ENCODE results near the gene CHD9. TPM values are rescaled to one million over a fixed set of nuclear protein-coding genes. Genes with fewer than 3 reads are reported as not detected.

The CHD9 gene
- total RNA-seq, 4 donors from 2014 or later, result 59.0 to 210 (median 80.4) TPM

DNA sequence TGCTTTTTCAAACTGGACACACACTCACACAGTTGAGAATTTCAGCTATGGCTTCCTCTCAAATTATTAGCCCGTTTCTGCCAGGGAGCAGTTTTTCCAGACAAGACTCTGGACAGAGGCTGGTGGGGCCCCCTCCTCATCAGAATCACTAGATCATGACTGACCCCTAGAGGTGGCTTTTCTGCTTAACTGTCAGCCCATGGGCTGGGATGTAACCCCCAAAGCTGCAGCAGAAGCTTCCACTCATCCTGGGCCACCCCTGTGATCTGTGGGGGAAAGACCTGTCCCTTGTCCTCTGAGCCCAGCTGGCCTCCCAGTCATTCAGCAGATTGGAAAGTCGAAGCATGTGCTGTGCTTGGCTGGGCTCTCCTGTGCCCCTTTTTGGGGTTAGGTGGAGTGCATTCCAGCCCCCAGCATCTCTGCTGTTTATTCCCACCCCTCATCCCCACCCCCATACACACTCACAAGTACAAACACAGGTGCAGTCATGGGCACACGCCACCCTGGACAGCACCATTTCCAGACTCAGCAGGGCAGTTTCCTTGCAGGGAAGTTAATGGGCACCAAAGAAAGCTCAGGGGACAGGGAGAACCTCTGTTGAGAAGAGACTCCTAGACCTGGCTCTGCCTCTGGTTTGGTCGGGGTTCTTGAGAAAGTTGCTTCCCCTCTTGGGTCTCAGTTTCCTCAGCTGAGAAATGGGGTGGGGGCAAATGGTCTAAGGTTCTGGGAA, 301.9 kb downstream of the CHD9 start:
- ATAC-seq (ENCODE audit: low FRiP score), result no peak
- TF ChIP-seq, protein P1, sequence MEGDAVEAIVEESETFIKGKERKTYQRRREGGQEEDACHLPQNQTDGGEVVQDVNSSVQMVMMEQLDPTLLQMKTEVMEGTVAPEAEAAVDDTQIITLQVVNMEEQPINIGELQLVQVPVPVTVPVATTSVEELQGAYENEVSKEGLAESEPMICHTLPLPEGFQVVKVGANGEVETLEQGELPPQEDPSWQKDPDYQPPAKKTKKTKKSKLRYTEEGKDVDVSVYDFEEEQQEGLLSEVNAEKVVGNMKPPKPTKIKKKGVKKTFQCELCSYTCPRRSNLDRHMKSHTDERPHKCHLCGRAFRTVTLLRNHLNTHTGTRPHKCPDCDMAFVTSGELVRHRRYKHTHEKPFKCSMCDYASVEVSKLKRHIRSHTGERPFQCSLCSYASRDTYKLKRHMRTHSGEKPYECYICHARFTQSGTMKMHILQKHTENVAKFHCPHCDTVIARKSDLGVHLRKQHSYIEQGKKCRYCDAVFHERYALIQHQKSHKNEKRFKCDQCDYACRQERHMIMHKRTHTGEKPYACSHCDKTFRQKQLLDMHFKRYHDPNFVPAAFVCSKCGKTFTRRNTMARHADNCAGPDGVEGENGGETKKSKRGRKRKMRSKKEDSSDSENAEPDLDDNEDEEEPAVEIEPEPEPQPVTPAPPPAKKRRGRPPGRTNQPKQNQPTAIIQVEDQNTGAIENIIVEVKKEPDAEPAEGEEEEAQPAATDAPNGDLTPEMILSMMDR (IDR thresholded peaks at IDR 0.05), result no peak
- no peak for DNase-seq (ENCODE audit: low spot score)

DNA sequence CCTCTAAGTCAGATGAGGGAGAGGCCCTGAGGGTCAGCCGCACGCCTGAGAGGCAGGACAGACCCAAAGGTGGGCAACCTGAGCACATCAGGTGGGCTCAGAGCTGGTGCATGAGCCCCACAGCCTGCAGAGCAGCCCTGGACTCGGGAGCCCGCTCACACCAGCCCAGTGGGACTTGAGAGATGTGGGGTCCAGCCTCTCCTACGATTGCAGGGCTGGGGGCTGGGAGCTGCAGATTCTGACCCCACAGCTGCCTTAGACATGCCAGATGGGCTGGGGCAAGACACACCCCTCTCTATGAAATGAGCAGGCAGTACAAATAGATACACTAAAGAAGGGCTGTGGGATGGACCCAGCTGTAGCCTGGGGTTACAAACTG, 302.4 kb downstream of the CHD9 start:
- DNase-seq (ENCODE audit: low spot score) (no peak), ATAC-seq (ENCODE audit: low FRiP score) (no peak)
- TF ChIP-seq, protein P1 (IDR thresholded peaks at IDR 0.05), result no peak

DNA sequence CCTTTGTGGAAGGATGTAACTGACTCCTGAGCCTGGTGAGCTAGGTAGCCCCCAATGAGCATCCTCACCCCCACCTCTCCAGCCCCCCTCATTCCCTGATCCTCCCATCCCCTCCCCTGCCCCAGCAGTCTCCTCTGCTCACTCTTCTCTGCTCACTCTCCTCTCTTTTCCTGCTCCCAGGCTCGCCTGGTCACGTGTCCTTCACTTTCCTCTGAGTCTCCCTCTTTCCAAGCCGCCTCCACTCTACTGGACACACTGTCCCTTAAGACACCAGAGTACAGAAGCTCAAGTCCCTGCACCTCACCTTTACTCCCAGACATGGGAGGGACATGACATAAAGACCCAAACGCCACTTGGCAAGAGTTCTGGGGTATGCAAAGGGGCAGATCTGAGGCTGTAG, 303.2 kb downstream of the CHD9 start:
- no peak for DNase-seq (ENCODE audit: low spot score)
- TF ChIP-seq, protein P1 (IDR thresholded peaks at IDR 0.05), result no peak
- no peak for ATAC-seq (ENCODE audit: low FRiP score)

DNA sequence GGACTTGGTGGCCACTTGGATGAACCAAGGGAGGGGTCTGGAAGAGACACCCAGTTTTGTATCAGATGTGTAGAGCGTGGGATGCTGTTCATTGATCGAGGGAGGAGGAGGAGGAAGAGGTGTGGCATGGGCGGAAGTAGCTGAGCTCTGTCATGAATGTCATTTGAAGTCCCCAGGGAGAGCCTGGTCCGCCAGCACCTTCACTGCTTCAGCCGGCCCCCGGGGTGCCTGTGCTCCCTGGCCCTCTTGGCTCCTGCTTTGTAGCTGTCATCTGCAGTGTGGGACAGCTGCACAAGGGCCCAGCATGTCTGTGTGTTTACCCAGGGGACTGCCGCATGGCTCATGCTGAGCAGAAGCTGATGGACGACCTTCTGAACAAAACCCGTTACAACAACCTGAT, 304.1 kb downstream of the CHD9 start:
- no peak for DNase-seq (ENCODE audit: low spot score)
- ATAC-seq (ENCODE audit: low FRiP score), result no peak
- TF ChIP-seq, protein P1 (IDR thresholded peaks at IDR 0.05), result no peak

DNA sequence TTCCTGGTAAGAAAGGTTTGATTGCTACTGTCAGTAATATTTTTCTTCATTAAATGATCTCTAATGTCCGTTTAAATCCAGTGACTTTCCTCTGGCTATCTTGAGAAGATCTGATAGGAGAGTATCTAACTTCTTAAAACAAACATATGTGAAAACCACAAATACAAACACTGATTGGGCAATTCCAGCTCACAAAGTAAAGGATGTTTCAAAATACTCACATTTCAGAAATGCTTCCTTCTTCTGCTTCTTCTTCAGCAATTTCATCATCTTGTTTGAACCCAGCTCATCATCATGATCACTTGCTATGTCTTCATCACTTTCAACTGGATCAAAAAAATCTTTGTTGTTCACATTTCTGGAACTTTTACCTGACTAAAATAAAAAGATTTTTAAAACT, 315.1 kb downstream of the CHD9 start:
- no peak for DNase-seq (ENCODE audit: low spot score)
- no peak for ATAC-seq (ENCODE audit: low FRiP score)
- TF ChIP-seq, protein P1 (IDR thresholded peaks at IDR 0.05), result no peak

DNA sequence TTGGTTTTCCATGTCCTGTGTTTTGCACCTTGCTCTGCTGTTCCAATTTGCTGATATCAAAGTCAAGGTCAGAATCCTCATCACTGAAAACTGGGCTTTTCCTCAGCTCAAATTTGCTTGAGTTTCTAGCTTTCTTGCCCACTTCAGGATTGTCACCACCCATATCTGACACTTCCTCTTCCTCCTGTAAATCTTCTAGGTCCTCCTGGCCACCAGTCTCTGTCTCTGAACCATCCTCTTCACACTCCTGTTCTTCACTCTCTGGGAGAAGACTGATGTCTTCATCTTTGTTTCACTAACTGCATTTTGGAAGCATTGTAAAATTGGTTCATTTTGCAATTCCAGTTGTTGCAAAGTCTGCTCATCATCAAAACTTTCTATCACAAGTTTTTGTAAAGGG, 316.0 kb downstream of the CHD9 start:
- no peak for ATAC-seq (ENCODE audit: low FRiP score)
- no peak for DNase-seq (ENCODE audit: low spot score)
- TF ChIP-seq, protein P1 (IDR thresholded peaks at IDR 0.05), result no peak
